ENCODE measurements around the gene RGL1.
A peak's percentile ranks its signal among the peaks of the same experiment; 100 is the strongest.

The RGL1 gene

DNA sequence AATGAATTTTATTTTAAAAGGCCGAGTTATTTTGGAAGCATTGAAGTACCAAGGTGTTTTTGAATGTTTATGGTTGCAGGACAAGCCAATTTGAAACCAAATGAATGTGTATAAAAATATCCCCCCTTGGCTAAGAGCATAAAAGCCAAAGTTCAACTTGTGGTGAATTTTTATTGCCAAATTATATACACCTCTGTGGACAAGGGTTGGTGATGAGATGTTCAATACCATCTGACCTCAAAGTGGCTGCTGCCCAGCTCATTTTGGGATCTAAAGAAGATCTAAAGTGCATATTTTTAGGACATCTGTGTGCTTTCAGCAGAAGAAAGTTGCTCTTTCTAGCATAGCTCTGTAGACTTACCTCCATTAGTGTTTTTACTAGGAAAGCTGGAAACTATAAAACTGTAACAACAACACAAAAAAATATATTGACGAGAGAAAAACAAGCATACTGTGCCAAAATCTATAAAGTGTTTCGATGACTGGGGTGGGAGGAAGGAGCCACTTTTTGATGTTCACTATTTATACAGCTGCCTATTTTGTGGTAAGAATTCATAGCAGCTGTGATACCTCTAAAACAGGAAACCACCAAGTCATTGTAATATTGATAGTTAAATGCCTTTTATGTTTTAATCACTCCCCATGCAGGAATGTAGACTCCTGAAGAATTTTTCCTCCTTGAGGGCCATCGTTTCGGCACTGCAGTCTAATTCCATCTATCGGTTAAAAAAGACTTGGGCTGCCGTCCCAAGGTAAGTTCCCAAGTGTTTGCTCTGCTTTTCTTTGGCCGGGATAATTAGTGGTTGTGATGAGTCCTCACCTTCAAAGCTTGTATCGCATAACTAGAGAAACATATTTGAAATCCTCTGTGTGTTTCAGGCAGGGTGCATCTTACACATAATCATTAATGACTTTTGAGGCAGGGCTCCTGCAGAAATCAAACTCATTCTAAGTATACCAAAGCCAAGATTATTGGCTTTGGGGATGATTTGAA, 83.2 kb downstream of the RGL1 start:
- no peak for DNase-seq (ENCODE audit: low read depth in 2 of 2)

DNA sequence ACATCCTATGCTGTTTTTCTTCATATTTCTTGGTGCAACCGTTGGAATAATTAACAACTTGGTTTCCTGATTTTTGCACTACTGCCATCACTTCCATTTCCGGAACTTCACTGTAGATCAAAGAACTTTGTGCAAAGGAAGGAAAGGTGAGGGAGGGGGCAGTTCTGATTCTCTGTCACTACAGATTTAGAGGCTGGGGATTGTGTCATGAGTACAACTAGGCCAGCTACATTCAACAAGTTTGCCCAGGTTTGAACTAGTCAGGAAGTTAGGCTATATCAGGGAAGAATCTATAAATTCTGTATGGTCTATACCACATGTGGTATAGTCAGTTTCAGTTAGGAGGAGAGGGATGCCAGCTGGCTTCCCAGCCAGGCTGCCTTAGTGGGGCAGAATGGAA, 84.2 kb downstream of the RGL1 start:
- DNase-seq (ENCODE audit: low read depth in 2 of 2): no peak

DNA sequence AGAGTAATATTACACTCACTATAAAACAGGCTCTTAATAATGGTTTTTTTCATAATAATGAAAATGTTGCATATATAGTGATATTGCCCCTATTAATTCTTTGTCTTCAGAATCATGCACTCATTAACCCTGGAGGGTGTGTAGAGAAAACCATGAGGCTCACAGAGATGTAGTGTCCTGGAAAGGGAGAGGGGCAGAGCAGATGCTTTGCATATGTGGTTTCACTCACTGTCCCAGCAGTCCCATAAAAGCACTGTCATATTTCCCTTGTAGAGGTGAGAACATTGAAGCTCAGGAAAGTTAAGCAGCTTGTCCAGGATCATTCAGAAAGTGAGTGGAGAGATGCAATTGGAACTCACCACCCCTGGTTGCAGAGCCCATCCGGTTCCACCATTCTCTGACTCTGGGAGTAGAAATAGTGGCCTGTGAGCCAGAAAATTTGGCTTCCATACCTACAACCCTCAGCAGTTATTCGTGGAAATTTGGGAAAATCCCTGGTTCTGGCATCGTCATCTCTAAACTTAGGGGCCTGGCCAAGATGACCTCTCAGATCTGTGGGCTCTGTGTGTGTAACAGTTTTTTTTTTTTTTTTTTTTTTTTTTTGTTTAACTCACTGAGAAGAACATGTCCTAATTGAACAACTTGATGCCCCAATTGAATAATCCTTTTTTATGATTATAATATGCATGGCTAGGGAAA, 86.4 kb downstream of the RGL1 start:
- DNase-seq (ENCODE audit: low read depth in 2 of 2): no peak

DNA sequence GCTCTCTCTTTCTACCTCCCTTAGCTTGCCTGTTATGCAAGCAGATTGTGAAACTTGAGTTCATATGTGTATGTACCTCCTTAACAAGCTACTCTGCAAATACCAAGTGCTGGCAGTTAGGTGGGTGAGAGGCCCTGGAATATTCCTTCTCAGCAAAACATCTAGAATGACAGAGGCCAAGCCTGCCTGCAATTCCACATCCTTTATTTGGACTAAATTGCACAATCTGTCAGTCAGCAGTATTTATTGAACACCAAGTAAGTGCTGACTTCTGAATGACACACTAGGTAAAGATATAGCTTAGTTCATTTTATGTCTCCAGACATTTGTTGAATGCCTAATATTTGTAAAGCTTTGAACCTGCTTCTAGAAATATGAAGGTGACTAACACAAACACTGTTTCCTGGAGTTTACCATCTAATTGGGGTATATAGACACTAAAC, 87.5 kb downstream of the RGL1 start:
- DNase-seq (ENCODE audit: low read depth in 2 of 2): no peak

DNA sequence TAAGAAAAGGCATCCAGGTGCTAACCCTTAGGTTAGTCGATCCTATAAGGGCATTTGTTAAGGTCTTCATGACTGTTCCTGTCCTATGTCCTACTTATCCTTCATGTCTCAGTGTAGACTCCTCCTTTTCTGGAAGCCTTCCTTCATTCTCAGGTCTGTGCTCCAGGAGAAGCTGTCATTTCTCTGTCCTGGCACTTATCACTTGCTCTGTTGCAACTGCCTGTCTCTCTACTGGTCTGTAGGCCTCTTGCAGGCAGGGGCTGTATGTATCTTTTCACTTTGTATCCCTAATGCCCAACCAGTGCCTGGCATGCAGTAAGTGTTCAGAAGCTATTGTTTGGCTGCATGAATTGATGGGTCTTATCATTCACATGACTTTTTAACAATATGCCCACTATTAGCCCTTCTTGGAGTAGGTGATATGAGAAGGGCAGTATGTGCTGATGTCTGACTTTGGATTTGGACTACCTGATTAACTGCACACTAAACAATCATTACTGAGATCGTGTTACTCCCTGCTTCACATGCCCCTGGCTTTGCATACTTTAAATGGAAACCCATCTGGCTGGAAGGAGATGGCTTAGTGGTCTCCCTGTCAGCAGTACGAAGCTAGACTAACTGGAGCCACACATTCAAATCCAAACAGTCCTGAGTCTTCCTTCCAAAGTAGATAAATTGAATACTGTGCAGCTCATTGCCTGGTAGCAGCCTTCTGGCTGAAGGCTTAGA, 88.8 kb downstream of the RGL1 start:
- DNase-seq (ENCODE audit: low read depth in 2 of 2): no peak

DNA sequence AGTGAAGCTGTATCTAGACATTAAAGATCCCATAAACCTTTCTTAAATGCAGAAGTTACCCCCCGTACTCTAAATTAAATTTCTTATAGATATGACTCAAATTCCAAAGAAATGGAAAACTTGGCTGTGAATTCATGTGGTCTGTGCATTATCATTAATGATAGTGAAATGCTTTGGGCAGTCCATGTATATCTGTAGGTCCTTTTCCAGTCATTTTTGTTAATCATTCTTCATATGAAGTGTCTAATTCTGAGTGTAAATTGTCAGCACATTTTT, 89.3 kb downstream of the RGL1 start:
- DNase-seq (ENCODE audit: low read depth in 2 of 2): no peak

DNA sequence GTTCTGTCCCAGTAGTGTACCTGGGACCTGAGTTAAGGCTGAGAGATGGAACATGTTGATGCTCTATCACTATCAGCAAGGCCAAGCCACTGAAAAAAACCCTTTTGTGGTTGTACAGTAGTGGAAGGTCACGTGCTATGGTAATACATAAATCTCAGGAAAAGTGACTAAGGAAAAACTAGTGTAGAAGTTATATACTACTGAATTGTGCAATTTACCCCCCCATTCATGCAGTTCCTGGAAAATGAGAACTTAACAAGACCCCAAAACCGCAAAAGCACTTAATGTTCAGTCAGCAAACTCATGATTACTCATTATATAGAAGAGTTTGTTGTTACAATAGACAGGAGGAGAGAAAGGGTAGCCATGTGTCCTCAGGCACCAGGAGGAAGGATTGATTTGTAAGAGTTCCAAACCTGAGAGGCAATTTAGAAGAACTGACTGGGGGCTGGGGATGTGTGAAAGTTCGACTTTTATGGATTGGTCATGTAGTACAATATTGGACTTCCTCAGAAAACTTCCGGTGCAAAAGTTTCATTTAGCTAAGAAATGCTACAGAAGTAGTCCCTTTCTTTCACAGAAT, 91.6 kb downstream of the RGL1 start:
- DNase-seq (ENCODE audit: low read depth in 2 of 2): no peak

DNA sequence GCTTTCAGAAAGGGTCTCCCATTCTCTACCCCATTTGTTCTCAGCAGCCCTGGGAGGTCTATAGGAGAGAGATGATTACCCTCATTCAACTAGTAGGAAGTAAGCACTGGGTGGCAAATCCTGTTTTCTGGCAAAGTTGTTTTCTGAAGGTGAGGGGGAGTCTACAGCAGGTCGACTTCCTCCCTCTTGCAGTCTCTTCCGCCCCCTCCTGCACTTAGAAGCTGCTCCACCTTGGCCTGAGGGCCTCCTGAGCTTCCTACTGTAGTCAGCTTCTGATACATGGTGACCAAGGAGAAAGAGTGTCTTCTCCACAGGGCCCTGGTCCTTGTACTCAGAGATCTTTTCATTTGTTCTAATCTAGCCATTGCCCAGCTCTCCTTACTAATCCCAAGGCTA, 93.1 kb downstream of the RGL1 start:
- DNase-seq (ENCODE audit: low read depth in 2 of 2): no peak

DNA sequence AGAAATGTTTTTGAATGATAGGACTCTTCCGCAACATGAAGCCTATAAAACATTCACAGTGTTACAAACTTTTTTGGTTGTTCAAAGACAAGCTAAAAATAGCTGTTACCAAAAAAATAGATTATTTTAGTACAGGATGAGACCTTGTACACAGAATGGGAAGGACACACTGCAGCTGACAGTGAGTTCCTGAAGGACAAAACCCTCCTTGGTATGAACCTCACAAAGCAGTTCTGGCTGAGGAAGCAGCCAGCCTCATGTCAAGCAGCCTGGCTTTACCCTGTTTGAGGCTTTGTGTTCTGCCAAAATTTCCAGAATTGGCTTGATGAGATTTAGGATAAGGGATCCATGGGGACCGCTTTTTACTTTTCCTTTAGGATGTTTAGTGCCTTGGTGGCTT, 93.7 kb downstream of the RGL1 start:
- no peak for DNase-seq (ENCODE audit: low read depth in 2 of 2)

DNA sequence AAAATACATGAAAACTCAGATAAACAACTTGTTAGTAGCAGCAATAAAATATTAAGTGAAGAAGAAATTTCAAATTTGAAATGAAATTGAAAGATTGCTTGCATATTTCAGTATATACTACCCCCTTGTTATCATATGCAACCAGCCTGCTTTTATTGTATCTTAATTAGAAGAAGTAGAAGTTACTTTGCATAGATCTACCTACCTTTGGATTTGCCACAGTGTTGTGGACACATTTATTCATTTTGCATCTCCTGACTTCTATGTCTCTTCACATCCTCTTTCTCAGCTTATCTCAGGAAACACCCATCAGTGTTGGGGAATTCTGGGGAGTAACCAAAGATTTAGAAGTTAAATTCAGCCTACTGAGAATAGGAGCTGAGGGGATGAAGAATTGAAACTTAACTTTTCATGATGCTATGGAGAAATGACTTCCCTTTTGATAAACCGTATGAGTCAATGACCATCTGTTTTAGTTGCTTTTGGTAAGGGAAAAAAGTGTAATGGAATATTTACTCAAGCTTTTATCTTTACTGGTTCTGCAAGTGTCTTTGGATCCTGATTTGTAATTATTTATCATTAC, 96.9 kb downstream of the RGL1 start:
- no peak for DNase-seq (ENCODE audit: low read depth in 2 of 2)

DNA sequence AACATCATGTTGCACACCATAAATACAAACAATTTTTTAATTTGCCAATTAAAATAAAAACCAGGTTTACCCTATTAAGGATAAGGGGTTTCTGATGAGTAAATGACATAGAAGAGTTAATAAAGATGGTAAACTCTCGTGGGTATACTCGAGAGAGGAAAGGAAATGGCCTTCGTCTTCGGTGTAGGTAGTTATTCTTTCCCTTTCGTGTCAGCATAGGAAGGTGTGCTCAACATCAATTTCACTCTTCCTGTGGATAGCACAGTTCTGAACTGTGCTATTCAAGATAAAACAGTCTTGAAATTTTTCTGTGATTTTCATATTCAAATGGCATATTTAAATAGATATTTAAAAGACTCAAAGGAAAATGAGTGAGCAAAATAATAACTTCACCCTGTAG, 98.2 kb downstream of the RGL1 start:
- no peak for DNase-seq (ENCODE audit: low read depth in 2 of 2)

DNA sequence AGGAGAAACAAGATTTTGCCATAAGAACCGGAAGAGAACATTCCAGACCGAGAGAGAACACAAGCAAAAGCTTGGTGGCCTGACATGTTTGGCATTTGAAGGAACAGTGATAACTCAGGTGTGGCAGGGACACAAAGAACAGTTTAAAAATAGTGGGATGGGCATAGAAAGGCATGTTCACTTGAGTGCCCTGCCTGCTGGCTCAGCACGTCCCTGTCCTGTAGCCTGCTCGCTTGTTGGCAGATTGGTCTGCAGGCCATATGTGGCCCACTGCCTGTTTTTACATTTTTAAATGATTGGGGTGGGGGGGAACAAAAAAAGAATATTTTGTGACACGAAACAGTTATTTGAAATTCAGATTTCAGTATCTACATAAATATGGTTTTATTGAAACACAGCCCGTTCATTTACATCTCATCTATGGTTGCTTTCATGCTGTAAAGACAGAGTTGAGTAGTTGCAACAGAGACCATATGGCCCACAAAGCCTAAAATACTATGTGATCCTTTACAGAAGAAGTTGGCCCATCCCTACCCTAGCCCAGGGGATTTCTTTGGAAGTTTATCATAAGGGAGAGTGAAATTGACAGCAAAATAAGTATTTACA, 100.7 kb downstream of the RGL1 start:
- DNase-seq (ENCODE audit: low read depth in 2 of 2): no peak

DNA sequence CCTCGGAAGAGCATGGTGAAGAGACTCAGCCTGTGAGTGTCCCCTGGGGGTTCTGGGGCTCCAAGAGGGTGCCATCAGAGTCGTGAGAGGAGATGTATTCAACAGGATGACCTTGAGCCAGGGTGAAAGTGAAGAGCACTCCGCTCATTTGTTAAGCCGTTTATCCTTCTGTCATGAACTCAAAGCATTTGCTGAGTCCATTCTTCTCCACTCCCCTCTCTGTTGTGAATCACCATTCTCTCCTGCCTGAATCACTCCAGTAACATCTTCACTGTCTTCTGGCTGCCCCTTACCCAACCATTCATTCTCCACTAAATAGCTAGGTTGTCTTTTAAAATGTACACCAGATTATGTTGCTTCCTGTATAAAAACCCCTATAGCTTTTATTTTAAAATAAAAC, 102.2 kb downstream of the RGL1 start:
- no peak for DNase-seq (ENCODE audit: low read depth in 2 of 2)

DNA sequence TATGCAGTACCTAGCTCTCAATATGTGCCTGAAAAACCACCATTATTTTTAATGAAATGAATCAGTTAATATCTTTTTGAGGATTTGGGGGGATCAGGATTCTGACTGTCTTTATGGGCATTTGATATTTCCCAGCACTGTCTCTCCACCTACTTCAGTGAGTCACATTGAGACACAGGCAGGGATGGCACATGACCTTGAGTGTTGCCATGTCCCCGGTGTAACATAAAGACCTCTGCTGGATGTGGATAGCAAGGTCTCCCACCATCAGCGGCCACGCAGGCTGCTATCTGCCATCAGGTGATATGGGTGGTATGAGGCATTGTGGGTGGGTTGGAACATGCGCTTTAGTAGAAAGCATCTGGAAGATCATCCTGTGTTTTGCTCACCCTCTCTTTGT, 103.2 kb downstream of the RGL1 start:
- no peak for DNase-seq (ENCODE audit: low read depth in 2 of 2)

DNA sequence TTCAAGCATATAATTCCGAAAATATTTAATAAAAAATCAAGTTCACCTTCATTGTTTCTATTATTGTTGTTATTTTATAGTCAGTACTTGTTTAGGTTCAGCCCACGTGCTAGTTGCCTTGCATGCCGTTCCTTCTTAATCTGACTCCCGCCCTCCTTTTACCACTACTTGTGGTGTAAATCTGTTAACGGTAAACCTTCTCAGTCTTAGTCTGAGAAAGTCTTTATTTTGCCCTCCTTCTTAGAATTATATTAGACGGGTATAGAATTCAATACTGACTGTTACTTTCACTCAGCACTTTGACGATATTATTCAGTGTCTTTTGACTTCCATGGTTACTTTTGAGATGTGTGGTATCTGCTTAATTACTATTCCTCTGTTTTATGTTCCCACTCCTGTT, 104.8 kb downstream of the RGL1 start:
- DNase-seq (ENCODE audit: low read depth in 2 of 2): no peak

DNA sequence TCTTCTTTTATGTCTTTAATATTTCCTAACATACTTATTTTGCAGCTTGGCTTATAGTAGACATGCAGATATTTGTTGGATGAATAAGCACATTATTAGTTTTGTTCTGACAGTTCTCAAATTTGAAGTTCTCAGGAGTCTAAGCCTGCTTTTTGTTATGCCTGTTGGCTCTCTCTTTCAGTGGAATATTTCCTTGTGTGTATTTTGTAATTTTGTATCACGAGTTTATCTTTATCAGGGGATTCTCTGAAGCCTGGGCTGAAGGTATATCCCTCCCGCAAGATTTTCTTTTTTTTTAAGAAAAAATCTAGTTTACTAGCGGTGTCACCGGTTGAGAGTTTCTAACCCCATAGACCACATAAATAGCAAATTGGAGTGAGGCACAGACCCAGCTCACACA, 105.9 kb downstream of the RGL1 start:
- no peak for DNase-seq (ENCODE audit: low read depth in 2 of 2)

DNA sequence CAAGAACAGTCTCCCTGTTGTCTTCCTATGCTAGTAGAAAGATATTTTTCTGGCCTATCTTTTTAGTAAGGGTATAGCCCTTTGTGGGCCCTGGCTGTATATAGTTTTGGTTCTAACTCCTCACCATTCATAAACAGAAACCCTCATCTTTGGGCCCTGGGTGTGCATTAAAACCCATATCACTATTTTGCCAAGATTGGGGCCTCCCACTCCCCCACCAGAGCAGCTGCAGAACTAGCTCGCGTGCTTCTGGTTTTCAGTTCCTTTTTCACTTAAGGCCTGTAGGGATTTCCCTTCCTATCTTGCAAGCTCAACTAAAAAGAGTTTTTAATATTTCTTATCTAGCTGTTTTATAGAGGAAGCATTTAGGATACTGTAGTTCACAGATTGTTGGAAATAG, 106.4 kb downstream of the RGL1 start:
- DNase-seq (ENCODE audit: low read depth in 2 of 2): peak in 1 of 2 donors; percentile 23

DNA sequence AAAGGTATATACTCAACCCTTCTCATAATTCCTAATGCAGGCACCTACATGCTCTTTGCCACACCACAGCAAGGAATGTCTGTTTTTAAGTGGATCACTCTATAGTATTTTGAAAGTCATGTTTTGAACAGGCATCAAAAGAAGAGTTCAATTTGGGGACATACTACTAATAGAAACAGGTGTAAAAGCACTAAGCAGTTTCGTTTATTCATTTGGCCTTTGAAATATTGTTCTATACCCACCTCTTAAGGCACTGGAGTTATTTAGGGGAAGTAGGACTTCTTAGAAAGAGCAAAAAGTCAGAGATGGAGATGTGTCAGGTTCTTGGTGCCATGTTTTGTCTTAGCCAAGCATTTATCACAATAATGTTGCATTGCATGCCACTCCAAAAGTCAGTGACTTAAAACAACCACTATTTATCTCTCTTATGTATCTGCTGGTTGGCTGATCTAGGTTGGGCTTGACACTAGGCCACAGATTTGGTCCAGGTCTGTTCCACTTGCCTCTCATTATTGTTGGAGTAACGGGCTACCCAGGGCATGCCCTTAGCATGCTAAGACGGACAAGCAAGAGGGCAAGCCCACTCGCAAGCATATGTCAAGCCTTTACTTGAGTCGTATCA, 107.5 kb downstream of the RGL1 start:
- no peak for DNase-seq (ENCODE audit: low read depth in 2 of 2)

DNA sequence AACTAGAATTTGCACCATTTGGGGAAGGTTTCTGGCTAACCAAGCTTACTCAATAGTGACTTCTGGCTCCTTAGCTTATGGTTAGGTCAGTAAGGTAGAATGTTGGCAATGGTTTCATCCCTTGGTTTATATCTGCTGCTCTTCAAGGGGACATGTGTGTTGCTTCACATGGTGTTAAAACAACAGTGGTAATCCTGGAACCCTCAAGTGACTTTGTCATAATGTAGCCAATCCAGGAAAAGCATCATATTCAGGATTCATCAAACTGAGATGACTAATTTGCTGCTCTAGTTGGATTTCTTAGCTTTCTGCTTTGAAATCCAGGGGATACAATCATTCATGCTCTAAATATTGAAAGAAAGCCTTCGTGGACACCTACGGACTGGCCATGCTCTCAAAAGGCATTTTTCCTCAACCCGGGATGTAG, 108.7 kb downstream of the RGL1 start:
- no peak for DNase-seq (ENCODE audit: low read depth in 2 of 2)

DNA sequence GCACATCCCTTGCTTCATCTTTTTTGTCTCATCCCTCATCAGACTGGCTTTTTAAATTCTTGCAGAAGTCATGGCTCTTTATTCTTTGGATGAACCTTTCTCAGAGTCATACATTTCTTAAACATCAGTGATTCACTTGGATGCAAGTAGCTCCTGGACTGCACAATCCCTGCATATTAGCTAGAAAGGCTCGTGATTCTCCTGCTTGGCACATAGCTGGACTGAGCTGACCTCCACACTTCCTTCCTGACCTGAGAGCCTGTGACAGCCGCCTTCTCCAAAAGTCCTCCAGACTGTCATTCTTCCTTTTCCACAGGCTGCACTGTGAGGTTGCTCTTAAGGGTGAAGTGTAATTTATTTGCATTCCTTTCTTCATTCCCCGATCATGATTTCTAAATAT, 109.4 kb downstream of the RGL1 start:
- no peak for DNase-seq (ENCODE audit: low read depth in 2 of 2)

DNA sequence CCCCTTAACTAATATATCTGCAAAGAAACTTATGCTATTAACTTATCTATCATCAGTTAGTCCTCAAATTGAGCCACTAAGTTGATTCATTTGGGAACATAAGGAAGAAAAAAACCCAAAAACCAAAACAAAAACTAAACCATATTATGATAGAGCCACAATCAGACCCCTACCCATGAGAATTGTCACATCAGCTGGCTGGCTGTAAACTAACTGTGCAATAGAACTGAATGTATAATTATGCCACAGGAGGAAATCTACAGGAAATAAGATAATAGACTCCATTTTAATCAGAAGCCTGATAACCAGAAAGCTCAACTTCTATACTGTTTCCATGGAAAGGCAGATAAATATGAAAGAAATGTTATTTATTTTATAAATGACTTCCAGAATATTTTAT, 110.0 kb downstream of the RGL1 start:
- DNase-seq (ENCODE audit: low read depth in 2 of 2): no peak

All from stimulated activated CD4-positive, alpha-beta T cell treated with anti-CD3 and anti-CD28 coated beads, Interleukin-4, amount 100 ng/mL, for 48 hours (primary cell).